NCI-H2029 treated with DMSO at 0.1 percent for 48 hours (cell line): ENCODE results near the gene BBS7.

ENCODE experiments used
- DNase-seq: peaks from one replicate; lab custom pipeline; 2025; lab: John Stamatoyannopoulos, UW

Gene BBS7

DNA sequence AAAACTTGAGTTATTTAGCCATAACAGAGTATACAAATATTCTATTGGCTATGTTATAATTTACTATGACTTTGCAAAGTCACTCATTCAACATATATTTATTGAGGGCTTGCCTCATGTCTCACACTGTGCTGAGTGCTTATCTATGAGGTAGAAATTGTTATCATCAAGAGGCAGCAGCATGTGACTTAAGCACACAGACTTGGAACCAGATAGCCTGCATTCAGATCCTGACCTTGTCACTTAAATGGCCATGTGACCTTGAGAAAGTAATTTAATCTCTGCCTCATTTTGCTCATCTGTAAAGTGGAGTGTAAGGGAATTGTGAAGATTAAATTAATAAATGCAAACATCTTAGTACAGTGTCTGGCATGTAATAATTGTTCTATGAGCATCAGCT, 79.3 kb downstream of the BBS7 start:
- DNase-seq, result no peak

DNA sequence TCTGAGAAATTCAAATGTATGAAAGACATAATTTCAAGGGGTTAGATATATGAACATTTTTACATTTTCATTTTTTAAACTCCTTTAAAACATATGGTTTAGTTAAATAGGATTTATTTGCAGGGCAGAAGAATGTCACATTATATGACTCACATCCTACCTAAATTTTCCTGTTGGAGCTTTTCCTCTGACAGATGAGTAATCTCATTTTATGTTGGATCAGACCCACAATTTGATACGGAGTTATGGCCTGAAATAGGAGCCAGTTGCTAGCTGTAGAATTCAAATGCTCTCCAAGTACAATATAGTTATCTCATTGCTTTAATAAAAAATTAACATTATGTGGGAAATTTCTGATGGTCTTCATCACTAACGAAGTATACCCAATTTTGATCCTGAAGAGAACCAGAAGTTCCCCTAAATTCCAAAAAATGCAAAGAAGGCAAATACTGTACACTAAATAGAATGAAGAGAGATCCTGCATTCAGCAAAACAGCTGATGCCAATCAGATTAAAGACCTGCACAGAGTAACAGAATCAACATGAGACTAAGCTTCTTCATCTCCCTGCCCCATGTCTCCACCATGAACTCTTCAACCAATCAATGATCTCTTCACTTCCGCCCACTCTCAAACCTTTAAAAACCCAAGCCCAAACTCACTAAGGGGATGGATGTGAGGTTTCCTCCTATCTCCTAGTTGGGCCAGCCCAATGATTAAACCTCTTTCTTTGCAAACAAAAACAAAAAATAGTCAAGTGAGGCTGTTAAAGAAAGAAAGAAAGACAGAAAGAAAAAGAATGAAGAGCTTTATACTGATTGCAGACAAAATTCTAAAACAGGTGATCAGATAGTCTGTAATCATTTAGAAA, 80.1 kb downstream of the BBS7 start:
- no peak for DNase-seq

GRCh38 chr4:121789455-121789854, 80.8 kb downstream of the BBS7 start:
- DNase-seq, result no peak

GRCh38 chr4:121788896-121789295, 81.4 kb downstream of the BBS7 start:
- no peak for DNase-seq

DNA sequence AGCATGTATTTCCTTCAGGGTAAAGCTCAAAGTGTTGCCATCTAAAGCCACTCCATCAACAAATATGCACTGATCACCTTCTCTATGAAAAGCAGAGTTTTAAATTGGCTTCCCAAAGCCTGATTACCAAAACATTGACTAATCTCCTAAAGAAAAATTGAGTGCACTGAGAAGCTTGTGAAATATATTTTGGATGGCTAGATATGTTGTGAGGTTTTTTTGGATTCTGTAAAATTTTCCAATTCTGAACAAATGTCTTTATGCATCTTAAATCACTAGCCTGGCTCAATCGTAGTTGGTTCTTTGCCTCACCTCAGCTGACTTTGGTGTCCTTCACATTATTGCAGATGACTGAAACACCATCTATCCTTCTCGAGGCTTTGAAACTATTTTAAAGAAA, 84.1 kb downstream of the BBS7 start:
- no peak for DNase-seq

GRCh38 chr4:121785479-121785878, 84.8 kb downstream of the BBS7 start:
- no peak for DNase-seq

DNA sequence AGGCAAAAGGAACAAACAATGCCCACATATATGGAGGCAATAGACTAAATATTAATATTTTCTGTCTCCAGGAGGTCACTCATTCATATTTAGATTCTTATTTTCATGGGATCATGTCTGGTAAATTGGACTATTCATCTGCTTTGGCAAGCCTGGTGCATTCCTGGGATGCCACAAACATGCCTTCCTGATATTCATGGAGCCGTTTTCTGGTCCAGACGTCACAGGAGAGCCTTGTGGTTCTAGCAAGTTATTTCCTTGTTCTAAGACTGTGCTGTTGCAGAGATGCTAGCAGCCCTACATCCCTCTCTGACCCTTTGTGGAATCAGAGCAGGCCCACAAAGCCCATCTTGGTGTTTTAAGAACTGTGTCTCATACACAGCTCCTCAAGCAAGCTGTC, 85.3 kb downstream of the BBS7 start:
- DNase-seq, result no peak

GRCh38 chr4:121784401-121784800, 85.9 kb downstream of the BBS7 start:
- no peak for DNase-seq

DNA sequence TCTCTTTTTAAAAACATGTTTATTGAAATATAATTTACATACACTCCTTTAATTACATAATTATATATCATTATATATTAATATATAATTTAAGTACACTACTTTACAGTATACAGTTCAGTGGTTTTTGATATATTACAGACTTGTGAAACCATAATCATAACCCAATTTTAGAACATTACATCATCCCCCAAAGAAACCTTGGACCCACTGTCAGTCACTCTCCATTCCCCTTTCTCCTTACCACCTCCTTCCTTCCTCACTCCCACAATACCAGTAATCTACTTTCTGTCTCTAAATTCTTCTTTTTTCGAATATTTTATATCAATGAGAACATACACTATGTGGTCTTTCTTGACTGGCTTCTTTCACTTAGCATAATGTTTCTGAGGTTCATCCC, 87.1 kb downstream of the BBS7 start:
- DNase-seq, result no peak

GRCh38 chr4:121778991-121779628, 91.2 kb downstream of the BBS7 start:
- DNase-seq, result no peak

DNA sequence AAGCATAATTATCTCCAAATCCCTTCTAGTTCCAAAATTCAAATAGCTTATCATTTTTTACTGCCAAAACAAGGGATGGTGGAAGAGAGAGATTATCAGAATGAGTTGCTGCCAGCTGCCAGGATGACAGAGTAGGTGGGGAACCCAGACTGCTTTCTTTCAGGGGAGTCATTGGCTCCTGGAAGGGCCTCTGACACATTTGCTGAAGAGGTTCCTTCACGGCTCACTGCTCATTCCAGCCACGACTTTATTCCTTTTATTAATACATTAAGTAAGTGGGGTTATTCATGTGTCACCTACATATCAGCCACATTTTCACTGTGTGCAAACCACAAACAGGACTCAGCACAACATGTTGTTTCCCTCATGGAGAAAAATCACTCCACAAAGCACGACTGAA, 92.6 kb downstream of the BBS7 start:
- no peak for DNase-seq

DNA sequence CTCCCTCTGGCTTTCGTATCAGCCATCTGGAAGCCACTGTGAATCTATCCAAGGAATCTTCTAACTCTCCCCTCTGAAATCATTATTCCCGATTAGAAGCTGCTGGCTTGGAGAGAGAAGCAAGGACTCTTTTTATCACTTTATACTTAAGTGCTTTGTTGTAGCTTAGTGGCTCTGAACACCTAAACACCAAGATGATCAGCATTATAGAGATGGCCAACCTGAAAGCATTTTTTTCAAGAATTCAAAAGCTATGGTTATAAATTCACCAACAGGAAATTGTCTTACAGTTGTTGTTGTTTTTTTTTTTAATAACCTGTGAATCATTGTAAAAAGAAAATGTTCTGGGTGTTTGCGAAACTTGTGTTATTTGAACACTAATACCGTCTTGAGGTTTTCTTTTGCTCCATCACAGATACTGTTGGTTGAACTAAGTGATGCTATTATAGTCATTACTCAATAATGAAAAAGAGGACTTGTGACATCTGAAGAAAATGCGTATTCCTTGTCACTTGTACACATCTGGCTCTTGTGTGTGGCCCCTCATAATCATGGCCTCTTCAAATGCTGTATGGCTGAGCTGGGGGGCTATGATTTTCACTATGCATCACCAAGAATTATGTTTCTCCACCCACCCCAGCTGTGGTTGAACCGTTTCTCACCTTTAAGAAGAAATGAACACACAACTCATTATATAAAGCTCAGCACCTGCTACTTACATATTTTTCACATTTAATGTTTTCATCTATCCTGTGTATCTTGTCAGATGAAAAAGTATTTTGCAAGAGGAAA, 93.5 kb downstream of the BBS7 start:
- no peak for DNase-seq
